ENCODE measurements around the gene NDC1.
"Not testable (repeated sequence)": the region's sequence is repeated elsewhere in the genome, so short reads cannot be mapped to it uniquely, and the experiment has no call there.

The NDC1 gene

GRCh38 chr1:53763911-53764310, 74.2 kb downstream of the NDC1 start:
- no peak for DNase-seq

GRCh38 chr1:53763461-53763860, 74.6 kb downstream of the NDC1 start:
- no peak for DNase-seq

- DNase-seq: not testable (repeated sequence)
Observed at GRCh38 chr1:53760497-53760896, 77.6 kb downstream of the NDC1 start.

GRCh38 chr1:53755874-53756273, 82.2 kb downstream of the NDC1 start:
- DNase-seq: no peak

- DNase-seq: peak; percentile 73
Observed at GRCh38 chr1:53754484-53755312, 83.4 kb downstream of the NDC1 start.

GRCh38 chr1:53752281-53752680, 85.8 kb downstream of the NDC1 start:
- DNase-seq: no peak

- no peak for DNase-seq
Observed at GRCh38 chr1:53747841-53748240, 90.3 kb downstream of the NDC1 start.

- no peak for DNase-seq
Observed at GRCh38 chr1:53740621-53741105, 97.4 kb downstream of the NDC1 start.

GRCh38 chr1:53739109-53739681, 98.9 kb downstream of the NDC1 start, which contains the start of gene GLIS1:
Gene GLIS1 (minus strand): TSS chr1:53739164. CDS start chr1:53738064, 1,100 bp downstream.
- DNase-seq: peak; percentile 72

- no peak for DNase-seq
Observed at GRCh38 chr1:53738205-53739108, 99.6 kb downstream of the NDC1 start.

- no peak for DNase-seq
Observed at GRCh38 chr1:53737648-53738204, 100.4 kb downstream of the NDC1 start.

GRCh38 chr1:53736290-53736689, 101.8 kb downstream of the NDC1 start:
- no peak for DNase-seq

- no peak for DNase-seq
Observed at GRCh38 chr1:53735681-53736080, 102.4 kb downstream of the NDC1 start.

- DNase-seq: no peak
Observed at GRCh38 chr1:53735261-53735660, 102.8 kb downstream of the NDC1 start.

GRCh38 chr1:53734650-53735211, 103.4 kb downstream of the NDC1 start:
- peak; percentile 42 for DNase-seq

GRCh38 chr1:53733975-53734649, 104.0 kb downstream of the NDC1 start:
- no peak for DNase-seq

GRCh38 chr1:53733447-53733931, 104.6 kb downstream of the NDC1 start:
- DNase-seq: no peak

- DNase-seq: no peak
Observed at GRCh38 chr1:53732912-53733317, 105.2 kb downstream of the NDC1 start.

- no peak for DNase-seq
Observed at GRCh38 chr1:53732409-53732808, 105.7 kb downstream of the NDC1 start.

GRCh38 chr1:53731779-53732305, 106.3 kb downstream of the NDC1 start:
- DNase-seq: no peak

- no peak for DNase-seq
Observed at GRCh38 chr1:53731043-53731600, 107.0 kb downstream of the NDC1 start.
